HT-29 (cell line): Measurements from ENCODE around the gene CCDC93. TPM values are rescaled to one million over a fixed set of nuclear protein-coding genes. Genes with fewer than 3 reads are reported as not detected.

ENCODE experiments used
- DNase-seq: peaks from one replicate; pipeline ENCODE4 v3.0.0-alpha.2; 2015; ENCODE audit warnings: low spot score
- small RNA-seq: library from RNA; depleted of rRNA; stranded (forward); fragments of <200 nt; gene quantifications from one replicate; pipeline ENCODE3, GENCODE V24; 2014
- total RNA-seq: library from RNA; depleted of rRNA; stranded (reverse); fragments of >200 nt; shearing (Covaris generic); gene quantifications from 2 replicates; pipeline ENCODE4 v1.2.3, GENCODE V29; 2014; rRNA removed

CCDC93 gene
- total RNA-seq, 1 experiment from 2014 or later = 6.5 TPM

- DNase-seq = no peak
Measured at GRCh38 chr2:117917223-117917917, 96.5 kb downstream of the CCDC93 start.

- DNase-seq = no peak
Measured at GRCh38 chr2:117902933-117903332, 110.9 kb downstream of the CCDC93 start.

GRCh38 chr2:117888897-117889296 lies 125.0 kb downstream of the CCDC93 start:
- DNase-seq = no peak

GRCh38 chr2:117885308-117885707 lies 128.6 kb downstream of the CCDC93 start:
- DNase-seq = no peak

- no peak for DNase-seq
Measured at GRCh38 chr2:117879003-117879402, 134.9 kb downstream of the CCDC93 start.

GRCh38 chr2:117875786-117876185 lies 138.1 kb downstream of the CCDC93 start:
- no peak for DNase-seq

Small RNA genes lying within 50 kb of the gene (small RNA-seq; reads per million reads assigned to genes)
- gene RN7SL111P = not detected

Other genes with a start within 250 kb of the CCDC93 start
- 28.5 and 33.2 TPM in 2 replicates for gene DDX18, start 199.4 kb downstream of the CCDC93 start, total RNA-seq
- gene INSIG2, start 74.4 kb upstream of the CCDC93 start, total RNA-seq = 4.4 and 4.9 TPM in 2 replicates